Heart right ventricle (tissue), 16 donors: ENCODE measurements around the gene RUNX1. TPM values are rescaled to one million over a fixed set of nuclear protein-coding genes. Genes with fewer than 3 reads are reported as not detected.

Source experiments
- ATAC-seq, 8 donors: fragments of 200-7000 bp; cut with Tn5 transposase; one replicate each; pipeline ENCODE4 v1.9.1; 2020; ENCODE audit warnings: mild to moderate bottlenecking in 8 of 8, moderate library complexity in 8 of 8, moderate number of reproducible peaks in 1 of 8
- DNase-seq, 2 donors: peaks; one replicate each; pipeline ENCODE4 v3.0.0-alpha.2; 2020
- H3K27ac ChIP-seq, 10 donors: fragments of 200-600 bp; sonication (generic) in 2 of 10; one replicate each; pipeline versions ENCODE4 v1.5.0 to v1.8.0; 2020 to 2022; ENCODE audit warnings: mild to moderate bottlenecking in 3 of 10
- H3K27me3 ChIP-seq, 7 donors: fragments of 200-600 bp; one replicate each; pipeline ENCODE4 v1.8.0; 2021 to 2022; ENCODE audit warnings: mild to moderate bottlenecking in 2 of 7
- H3K36me3 ChIP-seq, 9 donors: fragments of 200-600 bp; sonication (generic) in 1 of 9; one replicate each; pipeline versions ENCODE4 v1.5.0 to v1.8.0; 2020 to 2022; ENCODE audit warnings: mild to moderate bottlenecking in 2 of 9
- H3K4me1 ChIP-seq, 9 donors: fragments of 200-600 bp; sonication (generic) in 1 of 9; one replicate each; pipeline versions ENCODE4 v1.5.0 to v1.8.0; 2020 to 2022; ENCODE audit warnings: mild to moderate bottlenecking in 4 of 9
- H3K4me3 ChIP-seq, 10 donors: fragments of 200-600 bp; sonication (generic) in 2 of 10; one replicate each; pipeline versions ENCODE4 v1.5.0 to v1.8.0; 2020 to 2022; ENCODE audit warnings: mild to moderate bottlenecking in 7 of 10, moderate library complexity in 2 of 10
- H3K9me3 ChIP-seq, 11 donors: fragments of 200-600 bp in 10 of 11; sonication (generic) in 2 of 11; one replicate each; pipeline versions ENCODE4 v1.5.0 to v1.8.0; 2013 to 2022; ENCODE audit warnings: mild to moderate bottlenecking in 2 of 11, control low read depth in 1 of 11, moderate library complexity in 1 of 11
- CTCF ChIP-seq, 9 donors: fragments of 200-600 bp; sonication (generic) in 2 of 9; IDR thresholded peaks; one replicate each; pipeline versions ENCODE4 v1.5.0 to v1.8.0; 2021 to 2022; ENCODE audit warnings: antibody characterized with exemption in 9 of 9, mild to moderate bottlenecking in 5 of 9, moderate library complexity in 1 of 9
- WGBS, 2 donors: extraction: QIAGEN DNeasy Blood & Tissue Kit; methylation state at CpG; one replicate each; pipeline ENCODE4 v1.1.7; 2013; ENCODE audit warnings: inconsistent platforms in 1 of 2; 5-methylcytosine and 5-hydroxymethylcytosine counted together
- intact Hi-C, 10 donors: fragments of 100-400 bp; cut with DNase I; formaldehyde crosslinking; loops; one replicate each; pipeline versions ENCODE4 v1.11.1 to v1.14.2; 2022
- polyA plus RNA-seq, 2 donors: library from polyadenylated mRNA; stranded (reverse); fragments of 200-250 nt; gene quantifications; one replicate each; pipeline ENCODE4 v1.2.3, GENCODE V29; 2013
- total RNA-seq, 10 donors: library from RNA; stranded (reverse); fragmentation: NEBNext Ultra II Directional in 3 of 10; extraction: Animal tissue kit (Norgen Biotek cat#: 25700) in 3 of 10; gene quantifications; one replicate each; pipeline versions ENCODE4 v1.2.1 to v1.2.4, GENCODE V29; 2021 to 2023
- donor health status: Arrhythmogenic right ventricular cardiomyopathy.
- donor health status: ischemic (EF 13 %, LVEDD 7.1; RV severe dilation, severe dysfunction).
- donor health status: healthy with polysubstance abuse.
- donor health status: DM: no; HTN: yes; CAD: no.
- donor health status: DM: no; HTN: no; CAD: no.
- donor health status: ischemic (EF 25% LVEDD 6.9; RV normal size, moderate dysfunction).
- donor health status: ischemic (EF 25% LVEDD 5.7; RV mildly dilated, moderate dysfunction).
- donor health status: healthy.
- donor health status: DM: yes; HTN: yes; CAD: no.
- donor health status: Ischemic cardiomyopathy.
- donor health status: ischemic (EF 35%, LVEDD 5.7; RV mildly dilated, moderate dysfunction).
- donor health status: nonischemic (EF 11% LVEDD 7.7; RV severe dilation, severe dysfunction).
- donor health status: DM: yes; HTN: yes; CAD: no.
- donor health status: PGD.
- donor health status: ischemic (EF 29% LVEDD 5.4; RV normal size, mild dysfunction).
- donor health status: nonischemic (EF 23%, LVEDD 6.1; RV moderate dilation, normal function).

Gene RUNX1
- total and polyA plus RNA-seq, 12 donors = 0.88 to 29.3 (median 3.5) TPM

GRCh38 chr21:34857122-34857713, 191.9 kb downstream of the RUNX1 start:
- Histone ChIP-seq H3K27me3 (peaks cover 0 to 18% (median 0%) of the 10 kb centered on the region in 7 donors), H3K4me1 (peaks cover 0 to 15% (median 0%) of the 10 kb centered on the region in 9 donors), H3K9me3 (no peaks in the 10 kb centered on the region), H3K27ac (no peak overlapping the region), H3K36me3 (peaks cover 0 to 100% (median 0%) of the 10 kb centered on the region in 9 donors), H3K4me3 (no peak overlapping the region)
- ATAC-seq (no peak), DNase-seq (no peak)
- intact Hi-C loops = no loop called here
- 69 to 78% methylated on average over 9 of the region's 9 CpGs for WGBS, 2 donors
- TF ChIP-seq CTCF (IDR thresholded peaks at IDR 0.05) = no peak

GRCh38 chr21:34852448-34852847, 196.7 kb downstream of the RUNX1 start:
- peaks cover 0 to 8% (median 0%) of the 10 kb centered on the region in 9 donors for H3K4me1 ChIP-seq
- H3K9me3 ChIP-seq = no peaks in the 10 kb centered on the region
- no peak for TF ChIP-seq CTCF (IDR thresholded peaks at IDR 0.05)
- no peak overlapping the region for H3K27ac ChIP-seq
- peaks cover 0 to 96% (median 0%) of the 10 kb centered on the region in 9 donors for H3K36me3 ChIP-seq
- intact Hi-C loops = no loop called here
- WGBS, 2 donors = 75 to 80% methylated on average over 3 of the region's 3 CpGs
- H3K27me3 ChIP-seq = peaks cover 0 to 25% (median 4%) of the 10 kb centered on the region in 7 donors
- no peak for ATAC-seq
- no peak for DNase-seq
- no peak overlapping the region for H3K4me3 ChIP-seq

GRCh38 chr21:34850166-34850690, 198.9 kb downstream of the RUNX1 start:
- intact Hi-C loops = no loop called here
- no peak for DNase-seq
- 89 to 92% methylated on average over 11 of the region's 11 CpGs for WGBS, 2 donors
- no peak for ATAC-seq
- H3K27ac ChIP-seq = no peak overlapping the region
- H3K36me3 ChIP-seq = peaks cover 0 to 85% (median 0%) of the 10 kb centered on the region in 9 donors
- no peak for TF ChIP-seq CTCF (IDR thresholded peaks at IDR 0.05)
- H3K27me3 ChIP-seq = peaks cover 0 to 25% (median 4%) of the 10 kb centered on the region in 7 donors
- H3K9me3 ChIP-seq = no peaks in the 10 kb centered on the region
- peaks cover 0 to 28% (median 4%) of the 10 kb centered on the region in 9 donors for H3K4me1 ChIP-seq
- H3K4me3 ChIP-seq = no peak overlapping the region

GRCh38 chr21:34846601-34847112, 202.4 kb downstream of the RUNX1 start:
- no peak for TF ChIP-seq CTCF (IDR thresholded peaks at IDR 0.05)
- H3K9me3 ChIP-seq = no peaks in the 10 kb centered on the region
- 47 to 59% methylated on average over 11 of the region's 11 CpGs for WGBS, 2 donors
- no peak overlapping the region for H3K4me3 ChIP-seq
- peaks cover 0 to 83% (median 0%) of the 10 kb centered on the region in 9 donors for H3K36me3 ChIP-seq
- peaks cover 0 to 54% (median 6%) of the 10 kb centered on the region in 9 donors for H3K4me1 ChIP-seq
- H3K27ac ChIP-seq = peak overlapping the region in 1 of 10 donors; percentile 44
- H3K27me3 ChIP-seq = peaks cover 0 to 10% (median 0%) of the 10 kb centered on the region in 7 donors
- ATAC-seq = no peak
- intact Hi-C loops = no loop called here
- no peak for DNase-seq
